RKO (cell line): ENCODE results near the gene SOX2.

Source experiments
- DNase-seq: peaks from one replicate; pipeline ENCODE4 v3.0.0-alpha.2; 2016; ENCODE audit warnings: low spot score

The SOX2 gene

GRCh38 chr3:181704421-181705085 lies 7.2 kb upstream of the SOX2 start:
- no peak for DNase-seq

- no peak for DNase-seq
These were observed 6.6 kb upstream of the SOX2 start for GRCh38 chr3:181705086-181705480.

- DNase-seq, result no peak
These were observed 3.7 kb upstream of the SOX2 start for GRCh38 chr3:181707980-181708379.

- DNase-seq, result peak; percentile 44
These were observed 2.0 kb upstream of the SOX2 start for GRCh38 chr3:181709537-181710279.

- DNase-seq, result no peak
These were observed 1.1 kb upstream of the SOX2 start for GRCh38 chr3:181710345-181711291.

GRCh38 chr3:181712226-181712552 lies 464 bp downstream of the SOX2 start:
- DNase-seq, result no peak

GRCh38 chr3:181712553-181713279 lies 991 bp downstream of the SOX2 start:
- DNase-seq, result no peak

- no peak for DNase-seq
These were observed 1.5 kb downstream of the SOX2 start for GRCh38 chr3:181713280-181713647.

- no peak for DNase-seq
These were observed 2.2 kb downstream of the SOX2 start for GRCh38 chr3:181713676-181714612.

- no peak for DNase-seq
These were observed 4.0 kb downstream of the SOX2 start for GRCh38 chr3:181715571-181716340.

- no peak for DNase-seq
These were observed 5.2 kb downstream of the SOX2 start for GRCh38 chr3:181716966-181717365.

GRCh38 chr3:181717549-181718171 lies 5.9 kb downstream of the SOX2 start:
- DNase-seq, result no peak

- DNase-seq, result no peak
These were observed 6.6 kb downstream of the SOX2 start for GRCh38 chr3:181718369-181718768.

GRCh38 chr3:181718987-181719911 lies 7.5 kb downstream of the SOX2 start:
- no peak for DNase-seq

GRCh38 chr3:181719991-181720680 lies 8.4 kb downstream of the SOX2 start:
- no peak for DNase-seq

GRCh38 chr3:181721046-181721875 lies 9.5 kb downstream of the SOX2 start:
- DNase-seq, result no peak

- DNase-seq, result no peak
These were observed 10.4 kb downstream of the SOX2 start for GRCh38 chr3:181722156-181722555.
